CD4-positive, alpha-beta memory T cell (primary cell): ENCODE results near the gene PFKL. TPM values are rescaled to one million over a fixed set of nuclear protein-coding genes. Genes with fewer than 3 reads are reported as not detected.

ENCODE experiments used
- CTCF ChIA-PET: fragments of 350-600 bp; sonication (Branson Sonifier 250); formaldehyde crosslinking; loops from one replicate; lab custom pipeline; 2021; ENCODE audit warnings: inconsistent platforms; ENCODE audit not compliant: partially characterized antibody; lab: Charles Lee
- POLR2A ChIA-PET: fragments of 350-600 bp; sonication (Branson Sonifier 250); formaldehyde crosslinking; loops from one replicate; lab custom pipeline; 2021; ENCODE audit not compliant: partially characterized antibody; lab: Charles Lee
- DNase-seq, 5 donors: peaks; one replicate each; pipeline versions ENCODE4 v3.0.0 to v3.0.0-alpha.2; 2020 to 2022; ENCODE audit warnings: mixed read lengths in 1 of 5
- H3K27ac ChIP-seq: one replicate; pipeline ENCODE4 v1.7.0; 2013; ENCODE audit warnings: low read depth, low read length
- H3K27me3 ChIP-seq: 2 replicates; pipeline ENCODE4 v1.7.0; 2013; ENCODE audit warnings: mild to moderate bottlenecking, low read length, moderate library complexity; ENCODE audit not compliant: insufficient read depth
- H3K36me3 ChIP-seq: 2 replicates; pipeline ENCODE4 v1.7.0; 2013; ENCODE audit warnings: mild to moderate bottlenecking, low read length, moderate library complexity; ENCODE audit not compliant: insufficient read depth
- H3K4me1 ChIP-seq: 2 replicates; pipeline ENCODE4 v1.7.0; 2013; ENCODE audit warnings: mild to moderate bottlenecking, low read length, moderate library complexity; ENCODE audit not compliant: insufficient read depth
- H3K4me3 ChIP-seq, 2 donors: one replicate each; pipeline ENCODE4 v1.7.0; 2013; ENCODE audit warnings: low read length in 2 of 2, mild to moderate bottlenecking in 1 of 2
- H3K9me3 ChIP-seq, 2 donors: one replicate each; pipeline ENCODE4 v1.7.0; 2013; ENCODE audit warnings: low read length in 2 of 2, control low read depth in 1 of 2; ENCODE audit not compliant: control insufficient read depth in 1 of 2
- H3K27ac Mint-ChIP-seq, 7 donors: one replicate each; pipeline ENCODE4 v1.8.0; 2020 to 2021; ENCODE audit warnings: mixed read lengths in 7 of 7, mild to moderate bottlenecking in 6 of 7, inconsistent platforms in 3 of 7, moderate library complexity in 3 of 7
- H3K27me3 Mint-ChIP-seq, 2 donors: one replicate each; pipeline ENCODE4 v1.8.0; 2020 to 2021; ENCODE audit warnings: mixed read lengths in 2 of 2
- H3K36me3 Mint-ChIP-seq, 2 donors: one replicate each; pipeline ENCODE4 v1.8.0; 2020 to 2021; ENCODE audit warnings: mixed read lengths in 2 of 2, inconsistent platforms in 1 of 2, mild to moderate bottlenecking in 1 of 2
- H3K4me1 Mint-ChIP-seq, 4 donors: one replicate each; pipeline ENCODE4 v1.8.0; 2020 to 2021; ENCODE audit warnings: mixed read lengths in 4 of 4, mild to moderate bottlenecking in 1 of 4
- H3K4me3 Mint-ChIP-seq, 8 donors: one replicate each; pipeline ENCODE4 v1.8.0; 2020 to 2021; ENCODE audit warnings: mixed read lengths in 8 of 8, mild to moderate bottlenecking in 7 of 8, moderate library complexity in 6 of 8, inconsistent platforms in 3 of 8
- H3K9me3 Mint-ChIP-seq, 8 donors: one replicate each; pipeline ENCODE4 v1.8.0; 2020 to 2021; ENCODE audit warnings: mixed read lengths in 8 of 8, mild to moderate bottlenecking in 5 of 8, inconsistent platforms in 3 of 8, moderate library complexity in 1 of 8
- intact Hi-C: fragments of 100-400 bp; cut with micrococcal nuclease; formaldehyde crosslinking; loops from one replicate; pipeline ENCODE4 v1.15.1; 2023
- polyA plus RNA-seq, 2 donors: library from polyadenylated mRNA; unstranded; fragments of 300-500 nt; fragmentation: Illumina TruSeq; gene quantifications; one replicate each; pipeline ENCODE4 v1.2.3, GENCODE V29; 2021
- total RNA-seq, 2 experiments: library from RNA; stranded (reverse); gene quantifications; one replicate each; pipeline ENCODE4 v1.2.3, GENCODE V29; 2021

PFKL gene
- total and polyA plus RNA-seq, 4 experiments from 2014 or later, result 132 to 145 (median 139) TPM

DNA sequence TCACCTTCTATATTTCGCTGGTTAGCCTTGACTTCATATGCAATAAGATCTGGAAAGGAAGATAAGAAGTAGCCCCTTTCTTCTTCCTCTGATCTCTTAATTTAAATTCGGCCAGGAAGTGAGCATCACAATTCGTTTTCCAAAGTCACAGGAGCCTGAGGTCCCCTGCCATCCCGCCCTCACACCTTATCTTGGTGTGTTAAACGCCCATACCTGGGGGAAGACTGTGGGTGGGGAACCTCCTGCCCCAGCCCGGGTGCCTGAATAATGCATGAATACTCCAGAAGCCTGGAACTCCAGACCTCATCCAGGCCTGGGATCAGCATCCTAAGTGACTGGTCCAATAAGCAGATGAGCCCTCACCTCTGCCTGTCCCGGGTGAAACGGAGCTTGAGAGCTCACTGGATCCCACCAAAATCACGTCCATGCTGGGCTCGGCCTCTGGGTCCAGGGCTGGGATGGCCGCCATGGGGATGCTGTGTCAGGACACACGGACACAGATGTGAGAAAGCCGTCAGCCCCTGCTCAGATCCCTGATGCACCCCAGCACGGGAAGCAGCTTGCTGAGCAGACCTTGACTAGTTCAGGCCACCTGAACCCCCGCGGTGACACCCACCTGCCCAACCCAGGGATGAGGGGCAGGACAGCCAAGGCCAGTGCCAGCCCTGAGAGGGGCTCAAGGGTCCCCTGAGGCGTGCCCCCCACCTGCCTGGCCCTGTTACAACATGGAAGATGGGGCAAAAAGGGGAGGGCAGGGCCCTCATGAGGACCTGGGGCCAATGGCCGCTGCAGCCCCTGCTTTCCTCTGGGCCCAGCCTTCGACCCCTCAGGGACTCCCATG is 38.8 kb upstream of the PFKL start:
- intact Hi-C loops, result no loop called here
- no peaks in the 10 kb centered on the region for H3K27me3 Mint-ChIP-seq
- Histone ChIP-seq H3K27ac (no peak overlapping the region), H3K4me1 (no peaks in the 10 kb centered on the region), H3K36me3 (no peaks in the 10 kb centered on the region), H3K9me3 (no peaks in the 10 kb centered on the region), H3K27me3 (no peaks in the 10 kb centered on the region), H3K4me3 (no peak overlapping the region)
- DNase-seq, result no peak
- H3K4me1 Mint-ChIP-seq, result no peaks in the 10 kb centered on the region
- ChIA-PET POLR2A (no interaction called here), CTCF (no interaction called here)
- no peak overlapping the region for H3K4me3 Mint-ChIP-seq
- no peaks in the 10 kb centered on the region for H3K9me3 Mint-ChIP-seq
- H3K36me3 Mint-ChIP-seq, result no peaks in the 10 kb centered on the region
- peak overlapping the region in 1 of 7 donors; percentile 46 for H3K27ac Mint-ChIP-seq

- intact Hi-C loops, result no loop called here
- ChIA-PET POLR2A (no interaction called here), CTCF (interaction anchor here (0.8 kb wide), 1 partner anchor 37 kb away, joined by 3 read pairs; no protein-coding TSS in a partner anchor)
- H3K4me1 Mint-ChIP-seq, result no peaks in the 10 kb centered on the region
- Histone ChIP-seq H3K27me3 (no peaks in the 10 kb centered on the region), H3K9me3 (no peaks in the 10 kb centered on the region), H3K36me3 (no peaks in the 10 kb centered on the region), H3K27ac (no peak within 1 kb of the TSS), H3K4me1 (no peaks in the 10 kb centered on the region), H3K4me3 (no peak within 1 kb of the TSS)
- no peak within 1 kb of the TSS for H3K4me3 Mint-ChIP-seq
- H3K27me3 Mint-ChIP-seq, result no peaks in the 10 kb centered on the region
- no peaks in the 10 kb centered on the region for H3K36me3 Mint-ChIP-seq
- DNase-seq, result no peak
- no peaks in the 10 kb centered on the region for H3K9me3 Mint-ChIP-seq
- H3K27ac Mint-ChIP-seq, result peak within 1 kb of the TSS in 1 of 7 donors; percentile 46
Measured at GRCh38 chr21:44261675-44262295, 38.1 kb upstream of the PFKL start, which contains the start of gene DNMT3L. DNMT3L (minus strand) TSS chr21:44261897; CDS start chr21:44261259, 638 bp downstream.

- POLR2A ChIA-PET, result no interaction called here
- H3K36me3 Mint-ChIP-seq, result no peaks in the 10 kb centered on the region
- H3K27me3 Mint-ChIP-seq, result no peaks in the 10 kb centered on the region
- Histone ChIP-seq H3K9me3 (no peaks in the 10 kb centered on the region), H3K27me3 (no peaks in the 10 kb centered on the region), H3K4me1 (no peaks in the 10 kb centered on the region), H3K27ac (no peak overlapping the region), H3K4me3 (no peak overlapping the region), H3K36me3 (no peaks in the 10 kb centered on the region)
- H3K4me1 Mint-ChIP-seq, result no peaks in the 10 kb centered on the region
- DNase-seq, result no peak
- CTCF ChIA-PET, result interaction anchor here (0.8 kb wide), 1 partner anchor 36 kb away, joined by 3 read pairs; no protein-coding TSS in a partner anchor
- no peaks in the 10 kb centered on the region for H3K9me3 Mint-ChIP-seq
- H3K4me3 Mint-ChIP-seq, result no peak overlapping the region
- H3K27ac Mint-ChIP-seq, result no peak overlapping the region
- intact Hi-C loops, result no loop called here
Measured at GRCh38 chr21:44262338-44263056, 37.4 kb upstream of the PFKL start.

- Mint-ChIP-seq H3K9me3 (no peaks in the 10 kb centered on the region), H3K27ac (no peak overlapping the region), H3K4me1 (peaks cover 0 to 1% (median 0%) of the 10 kb centered on the region in 4 donors), H3K4me3 (no peak overlapping the region), H3K36me3 (no peaks in the 10 kb centered on the region), H3K27me3 (no peaks in the 10 kb centered on the region)
- ChIA-PET CTCF (interaction anchor here (0.7 to 1.2 kb wide), 2 partner anchors 13 to 35 kb away, joined by 3 to 4 read pairs; no protein-coding TSS in a partner anchor), POLR2A (no interaction called here)
- Histone ChIP-seq H3K36me3 (no peaks in the 10 kb centered on the region), H3K9me3 (no peaks in the 10 kb centered on the region), H3K27ac (no peak overlapping the region), H3K4me1 (no peaks in the 10 kb centered on the region), H3K27me3 (no peaks in the 10 kb centered on the region), H3K4me3 (no peak overlapping the region)
- DNase-seq, result no peak
- intact Hi-C loops, result no loop called here
Measured at GRCh38 chr21:44263221-44263760, 36.6 kb upstream of the PFKL start.

- Mint-ChIP-seq H3K27me3 (no peaks in the 10 kb centered on the region), H3K27ac (no peak overlapping the region), H3K9me3 (no peaks in the 10 kb centered on the region), H3K4me1 (peaks cover 0 to 1% (median 0%) of the 10 kb centered on the region in 4 donors), H3K36me3 (no peaks in the 10 kb centered on the region), H3K4me3 (no peak overlapping the region)
- Histone ChIP-seq H3K4me3 (no peak overlapping the region), H3K4me1 (no peaks in the 10 kb centered on the region), H3K36me3 (no peaks in the 10 kb centered on the region), H3K27ac (no peak overlapping the region), H3K27me3 (no peaks in the 10 kb centered on the region), H3K9me3 (no peaks in the 10 kb centered on the region)
- ChIA-PET POLR2A (no interaction called here), CTCF (interaction anchor here (0.7 to 1.2 kb wide), 2 partner anchors 13 to 34 kb away, joined by 3 to 4 read pairs; no protein-coding TSS in a partner anchor)
- DNase-seq, result no peak
- intact Hi-C loops, result no loop called here
Measured at GRCh38 chr21:44263768-44264167, 36.1 kb upstream of the PFKL start.

GRCh38 chr21:44265734-44266270 is 34.1 kb upstream of the PFKL start:
- Histone ChIP-seq H3K9me3 (no peaks in the 10 kb centered on the region), H3K27ac (no peak overlapping the region), H3K4me1 (no peaks in the 10 kb centered on the region), H3K36me3 (no peaks in the 10 kb centered on the region), H3K27me3 (no peaks in the 10 kb centered on the region), H3K4me3 (no peak overlapping the region)
- no peaks in the 10 kb centered on the region for H3K9me3 Mint-ChIP-seq
- POLR2A ChIA-PET, result no interaction called here
- no peak overlapping the region for H3K4me3 Mint-ChIP-seq
- CTCF ChIA-PET, result no interaction called here
- peaks cover 0 to 1% (median 0%) of the 10 kb centered on the region in 4 donors for H3K4me1 Mint-ChIP-seq
- no peak for DNase-seq
- H3K27ac Mint-ChIP-seq, result no peak overlapping the region
- intact Hi-C loops, result no loop called here
- H3K36me3 Mint-ChIP-seq, result no peaks in the 10 kb centered on the region
- H3K27me3 Mint-ChIP-seq, result no peaks in the 10 kb centered on the region
